LoVo (cell line): Measurements from ENCODE around the gene SLC41A3.
"Not testable (repeated sequence)": the region's sequence is repeated elsewhere in the genome, so short reads cannot be mapped to it uniquely, and the experiment has no call there.

Experiments used
- DNase-seq: peaks from one replicate; pipeline ENCODE4 v3.0.0-alpha.2; 2016; ENCODE audit warnings: low spot score

Gene SLC41A3

DNA sequence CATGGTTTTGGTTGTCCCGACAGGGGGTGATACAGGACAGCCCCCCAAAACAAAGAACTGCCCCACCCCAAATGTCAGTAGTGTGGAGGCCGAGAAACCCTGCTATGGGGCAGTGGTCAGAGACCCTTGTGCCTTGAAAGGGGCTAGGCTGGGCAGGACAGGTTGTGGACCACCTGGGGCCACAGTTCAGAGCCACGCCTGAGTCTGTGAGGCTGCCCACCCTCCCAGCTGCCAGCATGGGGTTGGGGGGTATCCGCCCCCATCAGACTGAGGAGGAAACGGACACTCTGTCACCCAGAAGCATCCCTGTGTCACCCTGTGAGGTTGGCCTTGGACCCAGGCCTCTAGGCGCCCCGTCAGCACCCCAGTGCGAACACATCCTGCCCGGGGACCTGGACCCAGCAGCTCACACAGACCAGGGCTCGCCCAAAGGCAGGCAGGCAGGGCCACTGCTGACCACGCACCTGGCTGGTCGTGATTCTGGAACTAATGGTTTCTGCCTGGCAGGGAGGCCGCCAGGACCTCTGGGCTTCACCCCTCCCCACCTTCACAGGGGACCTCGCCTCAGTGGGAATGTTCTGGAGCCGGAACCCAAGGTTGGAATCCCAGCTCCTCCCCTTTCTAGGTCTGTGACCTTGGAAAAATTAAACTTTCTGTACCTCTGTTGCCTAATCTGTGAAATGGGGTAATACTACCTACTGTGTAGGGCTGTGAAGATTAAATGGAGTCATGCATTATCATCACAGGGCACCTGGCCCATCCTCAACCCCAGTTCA lies 1.4 kb downstream of the SLC41A3 start:
- no peak for DNase-seq

DNA sequence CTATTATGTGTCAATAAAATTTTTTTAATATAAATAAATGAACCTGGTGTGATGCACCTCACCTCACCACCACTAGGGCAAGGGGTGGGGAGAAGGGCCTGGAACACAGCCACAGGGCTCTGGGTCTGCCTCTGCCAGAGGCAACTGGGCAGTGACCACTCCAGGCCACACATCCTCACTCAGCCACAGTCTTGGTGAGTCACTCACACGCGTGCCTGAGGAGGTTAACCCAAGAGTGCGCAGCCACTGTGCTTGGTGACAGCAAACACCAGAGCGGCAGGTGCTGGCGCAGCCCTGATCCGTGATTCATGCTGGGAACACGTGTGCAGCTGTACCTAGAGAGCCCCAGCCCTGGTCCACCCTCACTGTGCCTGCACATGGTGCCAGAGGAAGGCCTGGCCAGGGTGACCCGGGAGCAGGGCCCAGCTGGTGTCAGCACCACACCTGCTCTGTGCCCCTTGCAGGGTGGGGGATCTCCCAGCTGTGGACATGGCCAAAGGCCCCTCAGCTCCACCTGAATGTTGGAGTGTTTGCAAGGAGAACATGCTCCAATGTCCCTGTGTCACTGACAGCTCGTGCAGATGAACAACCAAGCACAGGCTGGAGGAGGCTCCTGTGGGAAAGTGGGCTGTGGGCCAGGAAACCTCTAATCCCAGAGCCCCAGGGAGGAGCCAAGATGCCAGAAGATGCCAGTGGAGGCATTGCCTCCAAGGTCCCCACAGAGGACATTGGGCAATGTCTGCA lies 2.1 kb downstream of the SLC41A3 start:
- peak; percentile 33 for DNase-seq

DNA sequence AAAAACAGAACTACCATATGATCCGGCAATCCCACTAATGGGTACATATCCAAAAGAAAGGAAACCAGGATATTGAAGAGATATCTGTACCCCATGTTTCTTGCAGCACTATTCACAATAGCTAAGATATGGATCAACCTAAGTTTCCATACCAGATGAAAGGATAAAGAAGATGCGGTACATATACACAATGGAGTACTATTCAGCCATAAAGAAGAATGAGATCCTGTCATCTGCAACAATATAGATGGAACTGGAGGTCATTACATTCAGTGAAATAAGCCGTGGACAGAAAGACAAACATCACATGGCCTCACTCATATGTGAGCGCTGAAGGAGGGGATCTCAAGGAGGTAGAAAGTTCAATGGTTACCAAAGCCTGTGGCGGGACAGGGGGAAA lies 3.0 kb downstream of the SLC41A3 start:
- DNase-seq, result no peak

DNA sequence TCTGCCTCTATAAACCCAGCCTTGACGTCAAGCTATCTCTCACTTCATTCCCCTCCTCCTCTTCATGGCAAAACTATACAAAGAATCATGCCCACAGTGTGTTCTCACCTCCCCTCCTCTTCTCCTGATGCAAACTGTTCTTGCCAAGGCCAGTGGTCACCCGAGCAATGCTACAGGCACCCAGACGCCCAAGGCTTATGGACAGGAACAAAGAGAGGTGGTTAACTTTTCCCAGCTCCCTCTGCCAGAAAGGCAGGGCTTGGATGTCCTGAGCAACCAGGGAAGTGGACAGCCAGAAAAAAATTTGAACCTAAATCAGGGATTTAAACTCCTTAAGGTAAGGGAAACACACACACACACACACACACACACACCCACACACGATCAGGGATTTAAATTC lies 5.1 kb downstream of the SLC41A3 start:
- DNase-seq, result no peak

- DNase-seq, result no peak
These were observed 6.2 kb downstream of the SLC41A3 start for GRCh38 chr3:126077754-126078153.

GRCh38 chr3:126076140-126076539 lies 7.8 kb downstream of the SLC41A3 start:
- no peak for DNase-seq

- no peak for DNase-seq
These were observed 13.8 kb downstream of the SLC41A3 start for GRCh38 chr3:126070146-126070545.

- DNase-seq, result no peak
These were observed 16.0 kb downstream of the SLC41A3 start for GRCh38 chr3:126067959-126068358.

DNA sequence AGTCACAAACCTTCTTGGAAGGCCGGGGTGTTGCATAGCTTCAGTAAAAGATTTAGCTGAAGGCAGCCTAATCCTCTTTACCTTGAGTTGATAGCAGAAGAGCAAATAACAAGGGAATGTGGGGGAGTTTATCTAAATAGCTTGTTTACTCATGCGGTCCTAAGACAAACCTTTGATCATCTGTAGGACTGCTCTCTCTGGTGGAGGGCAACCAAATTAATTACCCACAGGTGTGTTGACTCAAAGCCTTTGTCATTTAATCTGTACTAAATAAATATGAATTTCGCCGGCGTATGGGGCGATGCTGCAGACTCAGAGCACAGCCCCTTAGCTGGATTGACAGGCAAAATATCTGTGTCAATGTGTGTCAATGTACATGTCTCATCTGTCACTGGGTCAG lies 17.2 kb downstream of the SLC41A3 start:
- not testable (repeated sequence) for DNase-seq

GRCh38 chr3:126065876-126066275 lies 18.0 kb downstream of the SLC41A3 start:
- DNase-seq, result no peak

- DNase-seq, result no peak
These were observed 19.2 kb downstream of the SLC41A3 start for GRCh38 chr3:126064627-126065258.

DNA sequence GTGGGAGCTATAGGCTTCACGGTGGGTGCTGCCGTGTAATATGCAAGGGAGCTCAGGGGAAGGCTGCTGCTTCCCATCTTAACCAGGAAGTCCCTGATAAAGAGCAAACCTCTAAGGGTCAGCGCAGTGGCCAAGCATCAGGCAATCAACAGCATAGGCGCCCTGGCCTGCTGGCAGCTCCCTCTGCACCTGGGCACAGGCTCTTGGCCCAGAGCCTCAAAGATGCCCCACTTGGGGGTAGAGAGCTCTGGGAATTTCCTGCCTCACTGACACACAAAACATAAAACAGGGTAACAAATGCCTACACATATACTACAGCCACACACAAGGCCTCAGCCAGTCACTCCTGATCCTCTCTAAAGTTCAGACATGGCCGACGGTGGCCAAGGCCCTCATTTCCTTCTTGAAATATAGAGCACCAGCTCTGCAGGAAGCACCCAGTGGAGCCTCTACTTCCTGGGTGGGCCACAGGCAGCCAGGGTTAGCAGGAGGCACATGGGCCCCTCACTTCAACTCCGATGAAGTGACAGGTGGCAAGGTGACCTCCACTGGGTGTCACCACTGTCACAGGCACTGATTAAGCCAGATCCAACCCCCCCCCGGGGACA lies 20.5 kb downstream of the SLC41A3 start:
- no peak for DNase-seq

- no peak for DNase-seq
These were observed 22.5 kb downstream of the SLC41A3 start for GRCh38 chr3:126061301-126062032.

GRCh38 chr3:126060613-126061145 lies 23.2 kb downstream of the SLC41A3 start:
- no peak for DNase-seq

GRCh38 chr3:126058666-126059065 lies 25.3 kb downstream of the SLC41A3 start:
- no peak for DNase-seq

DNA sequence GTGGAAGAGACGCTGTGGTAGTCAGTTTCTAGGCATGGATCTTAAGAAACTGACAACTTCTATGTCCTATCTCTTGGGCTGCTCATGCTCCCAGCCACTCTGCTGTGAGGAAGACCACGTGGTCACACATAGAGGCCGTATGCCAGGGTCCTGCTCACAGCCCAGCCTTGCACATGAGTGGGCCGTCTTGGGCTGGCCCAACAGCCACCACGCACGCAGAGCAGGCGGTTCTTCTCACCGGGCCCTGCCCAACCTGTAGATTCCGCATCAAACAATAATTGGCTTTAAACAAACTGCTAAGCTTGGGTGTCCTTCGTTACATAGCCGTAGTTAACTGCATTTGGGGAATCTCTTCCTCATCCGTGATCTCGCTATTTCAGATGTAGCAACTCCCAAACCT lies 26.0 kb downstream of the SLC41A3 start:
- no peak for DNase-seq

DNA sequence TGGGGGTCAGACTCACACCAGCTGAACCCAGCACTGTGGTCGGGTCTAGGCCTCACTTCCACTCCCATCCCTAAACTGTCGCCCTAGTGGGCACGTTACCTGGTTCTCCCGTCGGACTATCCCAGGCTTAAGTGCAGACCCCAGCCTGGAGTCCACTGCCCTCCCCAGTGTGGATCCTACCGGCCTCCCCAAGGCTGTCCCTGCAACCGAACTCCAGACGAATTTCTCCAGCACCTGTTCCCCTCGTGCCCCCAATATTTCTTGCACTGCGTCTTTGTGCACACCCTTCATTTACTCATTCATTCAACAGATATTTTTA lies 26.5 kb downstream of the SLC41A3 start:
- DNase-seq, result no peak

DNA sequence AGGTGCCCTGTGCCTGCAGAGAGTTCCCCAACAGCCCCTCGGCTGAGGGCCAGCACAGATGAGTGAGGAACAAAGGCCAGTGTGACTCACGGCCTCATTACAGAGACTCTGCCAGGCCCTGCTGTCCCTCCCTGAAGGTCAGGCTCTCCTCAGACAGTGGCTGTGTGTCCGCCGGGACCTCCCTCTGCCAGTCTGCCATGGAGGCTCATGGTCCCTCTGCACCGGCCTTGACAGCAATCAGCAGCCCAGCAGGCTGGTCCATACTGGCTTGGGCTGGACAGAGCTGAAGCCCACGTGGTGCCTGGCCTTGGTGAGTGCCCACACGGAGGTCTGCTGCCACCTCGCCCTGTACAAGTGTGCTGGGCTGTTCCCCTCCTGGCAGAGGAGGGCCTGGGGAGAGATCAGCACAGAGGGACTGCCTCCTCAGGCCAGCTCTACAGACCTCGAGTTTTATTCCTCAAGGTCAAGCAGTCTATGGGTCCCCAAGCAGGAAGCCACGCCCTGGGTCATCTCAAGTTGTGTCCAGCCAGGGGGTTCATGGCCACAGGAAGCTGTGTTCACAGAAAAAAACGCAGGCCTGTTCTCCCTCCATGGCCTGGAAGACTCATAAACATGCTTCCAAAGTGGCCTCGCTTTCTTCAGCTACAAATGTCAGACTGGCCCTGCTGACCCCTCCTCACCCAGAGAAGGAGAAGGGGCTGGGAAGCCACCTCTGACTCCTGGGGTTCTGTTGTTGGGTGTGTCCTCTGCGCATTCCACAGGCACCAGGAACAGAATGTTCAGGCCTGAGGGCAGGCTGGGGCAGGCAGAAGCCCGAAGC lies 27.0 kb downstream of the SLC41A3 start:
- no peak for DNase-seq

DNA sequence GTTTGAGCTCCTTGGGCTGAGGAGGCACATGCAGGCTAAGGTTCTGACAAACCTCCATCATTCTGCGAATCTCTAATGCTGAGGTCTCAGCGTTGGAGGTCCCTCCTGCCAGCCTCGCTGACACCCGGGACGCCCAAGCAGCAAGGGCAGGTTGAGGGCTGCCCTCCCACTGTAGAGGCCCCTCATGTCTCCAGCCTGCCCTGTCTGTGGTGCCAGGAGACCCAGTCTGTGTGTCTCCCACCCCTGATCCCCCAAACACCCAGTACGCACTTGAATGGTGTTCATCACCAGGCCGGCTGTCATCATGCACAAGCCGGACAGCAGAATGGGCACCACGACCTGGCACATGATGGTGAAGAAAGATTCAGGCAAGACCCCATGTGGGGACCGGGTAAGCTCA lies 27.8 kb downstream of the SLC41A3 start:
- no peak for DNase-seq

- no peak for DNase-seq
These were observed 29.1 kb downstream of the SLC41A3 start for GRCh38 chr3:126054870-126055269.

- no peak for DNase-seq
These were observed 29.9 kb downstream of the SLC41A3 start for GRCh38 chr3:126053949-126054569.
